Calu3 (cell line): ENCODE results near the gene SHMT2. TPM values are rescaled to one million over a fixed set of nuclear protein-coding genes. Genes with fewer than 3 reads are reported as not detected.

Experiments
- BruUV-seq: library from RNA; stranded (reverse); fragments of 400-500 nt; replicated peaks from 2 replicates; lab custom pipeline; 2021; lab: Mats Ljungman, UMichigan
- CTCF ChIA-PET: fragments of 300-600 bp; sonication (Branson Sonifier 250); formaldehyde crosslinking; loops from one replicate; lab custom pipeline; 2022; ENCODE audit warnings: antibody characterized with exemption; lab: Charles Lee
- DNase-seq: peaks from one replicate; pipeline ENCODE4 v3.0.0; 2022
- H3K27ac Mint-ChIP-seq: one replicate; pipeline ENCODE4 v1.8.0; 2022; ENCODE audit warnings: mixed read lengths; ENCODE audit not compliant: unreplicated experiment
- H3K27me3 Mint-ChIP-seq: one replicate; pipeline ENCODE4 v1.8.0; 2022; ENCODE audit warnings: mixed read lengths; ENCODE audit not compliant: unreplicated experiment
- H3K36me3 Mint-ChIP-seq: one replicate; pipeline ENCODE4 v1.8.0; 2022; ENCODE audit warnings: mild to moderate bottlenecking, moderate library complexity, mixed read lengths; ENCODE audit not compliant: insufficient read depth, unreplicated experiment
- H3K4me1 Mint-ChIP-seq: one replicate; pipeline ENCODE4 v1.8.0; 2022; ENCODE audit warnings: mild to moderate bottlenecking, low read depth, mixed read lengths; ENCODE audit not compliant: unreplicated experiment
- H3K4me3 Mint-ChIP-seq: one replicate; pipeline ENCODE4 v1.8.0; 2022; ENCODE audit warnings: mild to moderate bottlenecking, low read depth, moderate library complexity, mixed read lengths; ENCODE audit not compliant: unreplicated experiment
- H3K9me3 Mint-ChIP-seq: one replicate; pipeline ENCODE4 v1.8.0; 2022; ENCODE audit warnings: low read depth, mixed read lengths; ENCODE audit not compliant: unreplicated experiment
- CTCF ChIP-seq: fragments of 200-600 bp; IDR thresholded peaks from one replicate; pipeline ENCODE4 v1.8.0; 2022; ENCODE audit warnings: antibody characterized with exemption; ENCODE audit not compliant: unreplicated experiment
- intact Hi-C: fragments of 100-400 bp; cut with micrococcal nuclease; formaldehyde crosslinking; loops from one replicate; pipeline ENCODE4 v1.10.0; 2022; ENCODE audit not compliant: unreplicated experiment
- total RNA-seq: library from RNA; stranded (reverse); gene quantifications from 2 replicates; pipeline ENCODE4 v1.2.3, GENCODE V29; 2022

SHMT2 gene
- total RNA-seq, 1 experiment from 2014 or later, result 243 TPM

- Mint-ChIP-seq H3K4me3 (no peak overlapping the region), H3K27me3 (peaks cover 32% of the 10 kb centered on the region), H3K27ac (no peak overlapping the region), H3K36me3 (peaks cover 4% of the 10 kb centered on the region), H3K4me1 (no peaks in the 10 kb centered on the region), H3K9me3 (peaks cover 2% of the 10 kb centered on the region)
- intact Hi-C loops, result no loop called here
- TF ChIP-seq CTCF, result no peak
- CTCF ChIA-PET, result no interaction called here
- DNase-seq, result no peak
- no TSS peak for BruUV-seq
Measured at GRCh38 chr12:57194253-57194652, 35.3 kb upstream of the SHMT2 start.

GRCh38 chr12:57195186-57195585 lies 34.3 kb upstream of the SHMT2 start:
- Mint-ChIP-seq H3K9me3 (peaks cover 2% of the 10 kb centered on the region), H3K4me3 (no peak overlapping the region), H3K4me1 (no peaks in the 10 kb centered on the region), H3K27ac (no peak overlapping the region), H3K27me3 (peaks cover 32% of the 10 kb centered on the region), H3K36me3 (peaks cover 4% of the 10 kb centered on the region)
- intact Hi-C loops, result no loop called here
- BruUV-seq, result no TSS peak
- DNase-seq, result no peak
- TF ChIP-seq CTCF, result no peak
- CTCF ChIA-PET, result interaction anchor here (0.6 kb wide), 1 partner anchor 107 kb away, joined by 6 read pairs; no protein-coding TSS in a partner anchor

- H3K27me3 Mint-ChIP-seq, result peaks cover 32% of the 10 kb centered on the region
- TF ChIP-seq CTCF, result no peak
- peaks cover 4% of the 10 kb centered on the region for H3K36me3 Mint-ChIP-seq
- no peaks in the 10 kb centered on the region for H3K4me1 Mint-ChIP-seq
- no TSS peak for BruUV-seq
- intact Hi-C loops, result no loop called here
- peaks cover 2% of the 10 kb centered on the region for H3K9me3 Mint-ChIP-seq
- no peak overlapping the region for H3K27ac Mint-ChIP-seq
- no peak overlapping the region for H3K4me3 Mint-ChIP-seq
- no peak for DNase-seq
- CTCF ChIA-PET, result no interaction called here
Measured at GRCh38 chr12:57195611-57196371, 33.7 kb upstream of the SHMT2 start.

GRCh38 chr12:57196439-57196838 lies 33.1 kb upstream of the SHMT2 start:
- peaks cover 4% of the 10 kb centered on the region for H3K36me3 Mint-ChIP-seq
- no peak for TF ChIP-seq CTCF
- H3K27me3 Mint-ChIP-seq, result peaks cover 32% of the 10 kb centered on the region
- no TSS peak for BruUV-seq
- H3K9me3 Mint-ChIP-seq, result peaks cover 2% of the 10 kb centered on the region
- no peak overlapping the region for H3K4me3 Mint-ChIP-seq
- intact Hi-C loops, result no loop called here
- CTCF ChIA-PET, result interaction anchor here (1.1 kb wide), 1 partner anchor 13 kb away, joined by 4 read pairs; no protein-coding TSS in a partner anchor
- no peaks in the 10 kb centered on the region for H3K4me1 Mint-ChIP-seq
- DNase-seq, result no peak
- H3K27ac Mint-ChIP-seq, result no peak overlapping the region
